ENCODE measurements around the gene NR6A1.

Gene NR6A1

DNA sequence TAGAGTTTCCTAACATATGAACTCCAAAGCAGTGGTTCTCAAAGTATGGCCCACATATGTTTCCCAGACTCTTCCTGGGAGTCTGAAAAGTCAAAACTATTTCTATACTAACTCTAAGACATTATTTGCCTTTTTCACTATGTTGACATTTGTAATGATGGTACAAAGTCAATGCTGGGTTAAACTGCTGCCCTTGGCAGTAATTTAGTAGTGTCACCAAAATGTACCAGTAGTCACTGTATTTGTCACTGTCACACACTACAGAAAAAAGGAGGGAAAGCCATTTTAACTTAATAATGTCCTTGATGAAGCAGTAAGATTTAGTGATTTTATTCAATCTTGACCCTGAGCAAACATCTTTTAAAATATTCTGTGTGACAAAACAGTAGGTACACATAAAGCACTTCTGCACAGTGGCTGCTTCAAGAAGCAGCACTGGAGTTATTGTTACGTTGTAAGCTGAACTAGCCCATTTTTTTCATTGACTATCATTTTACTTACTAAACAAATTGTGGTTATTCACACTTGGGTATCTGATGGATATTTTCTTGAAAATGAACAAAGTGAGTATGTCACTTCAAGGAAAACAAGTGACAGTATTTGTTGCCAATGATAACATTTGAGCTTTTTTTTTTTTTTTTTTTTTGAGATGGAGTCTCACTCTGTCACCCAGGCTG, 90.3 kb downstream of the NR6A1 start:
- Histone ChIP-seq H3K9me3 (ENCODE audit: control insufficient read depth, insufficient read depth, low read depth, low read length) (no peaks in the 10 kb centered on the region), H3K36me3 (ENCODE audit: control insufficient read depth, insufficient read depth, low read length) (peaks cover 5% of the 10 kb centered on the region; the same call in 1 of the 2 replicates), H3K4me3 (ENCODE audit: low read depth, low read length) (no peak overlapping the region), H3K9ac (ENCODE audit: low read length) (no peak overlapping the region), H3K4me1 (ENCODE audit: control insufficient read depth, insufficient read depth, low read length) (no peaks in the 10 kb centered on the region), H3K27me3 (ENCODE audit: control insufficient read depth, insufficient read depth, low read length) (no peaks in the 10 kb centered on the region), H3K27ac (ENCODE audit: low read depth, low read length) (no peak overlapping the region)

GRCh38 chr9:124680049-124680448, 91.1 kb downstream of the NR6A1 start:
- Histone ChIP-seq H3K4me3 (ENCODE audit: low read depth, low read length) (no peak overlapping the region), H3K27ac (ENCODE audit: low read depth, low read length) (no peak overlapping the region), H3K9me3 (ENCODE audit: control insufficient read depth, insufficient read depth, low read depth, low read length) (no peaks in the 10 kb centered on the region), H3K27me3 (ENCODE audit: control insufficient read depth, insufficient read depth, low read length) (no peaks in the 10 kb centered on the region), H3K36me3 (ENCODE audit: control insufficient read depth, insufficient read depth, low read length) (peaks cover 5% of the 10 kb centered on the region; the same call in 1 of the 2 replicates), H3K4me1 (ENCODE audit: control insufficient read depth, insufficient read depth, low read length) (no peaks in the 10 kb centered on the region), H3K9ac (ENCODE audit: low read length) (no peak overlapping the region)

DNA sequence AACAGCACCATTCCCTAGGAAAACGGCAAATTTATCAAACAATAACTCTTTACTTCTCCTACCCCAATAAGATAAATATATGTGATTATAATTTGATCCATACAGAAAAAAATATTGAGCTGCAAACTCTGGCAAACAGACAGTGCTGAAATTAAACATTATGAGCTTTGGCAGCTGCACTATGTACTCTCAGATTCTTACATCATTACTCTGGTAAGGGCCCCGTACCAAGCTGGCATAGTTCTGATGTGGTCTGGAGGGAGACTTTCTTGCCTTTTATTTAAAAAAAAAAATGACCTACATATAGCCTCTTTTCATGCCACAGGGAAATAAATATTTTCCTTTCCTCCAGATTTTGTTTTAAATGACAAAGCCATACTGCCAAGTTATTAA, 95.0 kb downstream of the NR6A1 start:
- Histone ChIP-seq H3K27me3 (ENCODE audit: control insufficient read depth, insufficient read depth, low read length) (no peaks in the 10 kb centered on the region), H3K36me3 (ENCODE audit: control insufficient read depth, insufficient read depth, low read length) (no peaks in the 10 kb centered on the region), H3K27ac (ENCODE audit: low read depth, low read length) (no peak overlapping the region), H3K9ac (ENCODE audit: low read length) (no peak overlapping the region), H3K4me1 (ENCODE audit: control insufficient read depth, insufficient read depth, low read length) (no peaks in the 10 kb centered on the region), H3K4me3 (ENCODE audit: low read depth, low read length) (no peak overlapping the region), H3K9me3 (ENCODE audit: control insufficient read depth, insufficient read depth, low read depth, low read length) (no peaks in the 10 kb centered on the region)

DNA sequence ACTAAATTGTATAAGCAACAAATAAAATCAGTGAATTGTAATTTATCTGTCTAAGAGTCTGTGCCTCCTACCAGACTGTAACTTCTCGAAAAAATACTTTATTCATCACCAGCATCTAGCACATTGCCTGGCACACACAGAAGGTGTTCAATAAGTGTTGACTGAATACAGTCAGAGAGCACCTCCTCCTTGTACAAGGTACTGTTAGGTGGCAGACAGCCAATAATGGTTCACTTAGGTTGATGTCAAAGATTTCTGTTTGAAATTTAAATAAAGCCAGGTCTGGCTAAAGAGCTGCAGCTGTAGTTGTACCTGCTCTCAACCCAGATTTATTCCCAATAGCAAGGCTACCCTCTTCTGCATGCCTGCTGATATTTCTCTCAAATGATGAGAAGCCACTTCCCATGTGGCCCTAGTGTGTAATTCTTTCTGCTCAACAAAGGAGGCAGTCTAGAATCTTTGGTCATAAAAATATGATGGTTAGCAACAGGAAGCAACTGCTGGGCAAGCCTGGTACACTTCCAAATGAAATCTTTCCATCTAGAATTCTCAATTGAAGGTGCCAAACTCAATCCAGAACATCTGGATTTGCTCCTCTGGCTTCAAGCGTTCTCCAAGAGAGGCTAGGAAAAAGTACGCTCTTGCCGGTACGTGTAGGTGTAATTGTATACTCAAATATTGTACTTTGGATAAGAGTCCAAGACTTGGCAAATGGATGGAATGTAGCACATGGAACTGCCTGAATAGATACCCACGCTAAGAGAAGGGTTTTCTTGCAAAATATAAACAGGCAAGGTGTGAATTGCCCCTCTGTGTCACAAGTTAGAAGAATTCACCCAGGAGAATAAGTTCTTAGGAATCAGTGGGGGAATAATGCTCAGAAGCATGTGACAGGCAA, 95.6 kb downstream of the NR6A1 start:
- Histone ChIP-seq H3K4me1 (ENCODE audit: control insufficient read depth, insufficient read depth, low read length) (no peaks in the 10 kb centered on the region), H3K9me3 (ENCODE audit: control insufficient read depth, insufficient read depth, low read depth, low read length) (no peaks in the 10 kb centered on the region), H3K27ac (ENCODE audit: low read depth, low read length) (no peak overlapping the region), H3K27me3 (ENCODE audit: control insufficient read depth, insufficient read depth, low read length) (no peaks in the 10 kb centered on the region), H3K9ac (ENCODE audit: low read length) (no peak overlapping the region), H3K4me3 (ENCODE audit: low read depth, low read length) (no peak overlapping the region), H3K36me3 (ENCODE audit: control insufficient read depth, insufficient read depth, low read length) (no peaks in the 10 kb centered on the region)

GRCh38 chr9:124674651-124675050, 96.5 kb downstream of the NR6A1 start:
- Histone ChIP-seq H3K36me3 (ENCODE audit: control insufficient read depth, insufficient read depth, low read length) (no peaks in the 10 kb centered on the region), H3K9ac (ENCODE audit: low read length) (no peak overlapping the region), H3K4me3 (ENCODE audit: low read depth, low read length) (no peak overlapping the region), H3K27me3 (ENCODE audit: control insufficient read depth, insufficient read depth, low read length) (no peaks in the 10 kb centered on the region), H3K9me3 (ENCODE audit: control insufficient read depth, insufficient read depth, low read depth, low read length) (no peaks in the 10 kb centered on the region), H3K27ac (ENCODE audit: low read depth, low read length) (no peak overlapping the region), H3K4me1 (ENCODE audit: control insufficient read depth, insufficient read depth, low read length) (no peaks in the 10 kb centered on the region)

DNA sequence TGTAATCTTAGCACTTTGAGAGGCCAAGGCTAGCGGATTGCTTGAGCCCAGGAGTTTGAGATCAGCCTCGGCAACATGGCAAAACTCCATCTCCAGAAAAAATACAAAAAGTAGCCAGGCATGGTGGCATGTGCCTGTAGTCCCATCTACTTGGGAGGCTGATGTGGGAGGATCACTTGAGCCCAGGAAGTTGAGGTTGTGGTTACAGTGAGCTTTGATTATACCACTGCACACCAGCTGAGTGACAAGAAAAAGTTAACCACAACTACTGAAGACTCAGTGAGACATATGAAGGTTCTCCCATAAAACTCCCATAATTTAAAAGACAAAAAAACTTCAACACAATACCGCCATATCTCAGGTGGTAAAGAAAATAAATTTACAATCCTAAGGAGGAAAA, 98.0 kb downstream of the NR6A1 start:
- H3K36me3 ChIP-seq (ENCODE audit: control insufficient read depth, insufficient read depth, low read length) = no peaks in the 10 kb centered on the region
- no peak overlapping the region for H3K4me3 ChIP-seq (ENCODE audit: low read depth, low read length)
- no peak overlapping the region for H3K9ac ChIP-seq (ENCODE audit: low read length)

GRCh38 chr9:124671861-124672260, 99.2 kb downstream of the NR6A1 start:
- Histone ChIP-seq H3K27me3 (ENCODE audit: control insufficient read depth, insufficient read depth, low read length) (no peaks in the 10 kb centered on the region), H3K27ac (ENCODE audit: low read depth, low read length) (no peak overlapping the region), H3K4me3 (ENCODE audit: low read depth, low read length) (no peak overlapping the region), H3K9me3 (ENCODE audit: control insufficient read depth, insufficient read depth, low read depth, low read length) (no peaks in the 10 kb centered on the region), H3K36me3 (ENCODE audit: control insufficient read depth, insufficient read depth, low read length) (no peaks in the 10 kb centered on the region), H3K9ac (ENCODE audit: low read length) (no peak overlapping the region), H3K4me1 (ENCODE audit: control insufficient read depth, insufficient read depth, low read length) (no peaks in the 10 kb centered on the region)

More for the DNA sequence above, 98.0 kb downstream of the NR6A1 start:
- Histone ChIP-seq H3K4me1 (ENCODE audit: control insufficient read depth, insufficient read depth, low read length) (no peaks in the 10 kb centered on the region), H3K9me3 (ENCODE audit: control insufficient read depth, insufficient read depth, low read depth, low read length) (no peaks in the 10 kb centered on the region), H3K27ac (ENCODE audit: low read depth, low read length) (no peak overlapping the region), H3K27me3 (ENCODE audit: control insufficient read depth, insufficient read depth, low read length) (no peaks in the 10 kb centered on the region)

GRCh38 chr9:124666642-124667041, 104.5 kb downstream of the NR6A1 start:
- no peaks in the 10 kb centered on the region for H3K27me3 ChIP-seq (ENCODE audit: control insufficient read depth, insufficient read depth, low read length)
- no peak overlapping the region for H3K9ac ChIP-seq (ENCODE audit: low read length)
- no peak overlapping the region for H3K27ac ChIP-seq (ENCODE audit: low read depth, low read length)
- no peak overlapping the region for H3K4me3 ChIP-seq (ENCODE audit: low read depth, low read length)
- 0 out of 2 replicates have a peak, but pooled peaks cover 3% of the 10 kb centered on the region for H3K4me1 ChIP-seq (ENCODE audit: control insufficient read depth, insufficient read depth, low read length)
- H3K36me3 ChIP-seq (ENCODE audit: control insufficient read depth, insufficient read depth, low read length) = no peaks in the 10 kb centered on the region
- H3K9me3 ChIP-seq (ENCODE audit: control insufficient read depth, insufficient read depth, low read depth, low read length) = no peaks in the 10 kb centered on the region

DNA sequence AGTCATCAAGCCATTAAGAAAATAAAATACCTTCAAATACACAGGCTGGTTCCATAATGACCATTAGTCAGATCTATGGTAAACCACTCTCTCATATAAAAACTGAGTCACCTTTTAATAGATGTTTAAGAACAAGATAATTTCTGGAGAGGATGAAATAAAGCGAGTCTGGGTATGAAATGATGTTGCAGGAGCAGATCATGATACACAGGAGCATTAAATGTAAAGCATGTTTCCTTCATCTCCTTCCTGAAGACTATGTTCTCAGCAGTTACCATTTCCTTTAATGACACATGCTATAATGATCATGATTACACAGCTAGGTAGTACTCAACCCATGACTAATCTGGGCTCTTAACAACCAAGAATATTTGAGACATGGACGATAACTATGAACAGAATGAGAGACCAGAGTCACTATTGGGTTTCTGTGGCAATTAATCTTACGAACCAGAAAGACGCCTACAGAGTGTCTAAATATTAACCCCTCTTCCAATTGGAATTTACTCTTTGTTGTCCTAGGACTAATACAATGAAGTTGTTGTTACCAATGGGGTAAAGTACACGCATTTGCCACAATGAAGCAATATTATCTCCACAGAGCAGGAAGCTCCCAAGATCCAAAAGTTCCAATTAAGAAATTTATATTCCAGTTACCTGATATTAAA, 105.6 kb downstream of the NR6A1 start:
- Histone ChIP-seq H3K4me3 (ENCODE audit: low read depth, low read length) (no peak overlapping the region), H3K4me1 (ENCODE audit: control insufficient read depth, insufficient read depth, low read length) (peaks cover 5% of the 10 kb centered on the region), H3K27me3 (ENCODE audit: control insufficient read depth, insufficient read depth, low read length) (no peaks in the 10 kb centered on the region), H3K27ac (ENCODE audit: low read depth, low read length) (no peak overlapping the region), H3K36me3 (ENCODE audit: control insufficient read depth, insufficient read depth, low read length) (no peaks in the 10 kb centered on the region), H3K9me3 (ENCODE audit: control insufficient read depth, insufficient read depth, low read depth, low read length) (no peaks in the 10 kb centered on the region), H3K9ac (ENCODE audit: low read length) (no peak overlapping the region)

DNA sequence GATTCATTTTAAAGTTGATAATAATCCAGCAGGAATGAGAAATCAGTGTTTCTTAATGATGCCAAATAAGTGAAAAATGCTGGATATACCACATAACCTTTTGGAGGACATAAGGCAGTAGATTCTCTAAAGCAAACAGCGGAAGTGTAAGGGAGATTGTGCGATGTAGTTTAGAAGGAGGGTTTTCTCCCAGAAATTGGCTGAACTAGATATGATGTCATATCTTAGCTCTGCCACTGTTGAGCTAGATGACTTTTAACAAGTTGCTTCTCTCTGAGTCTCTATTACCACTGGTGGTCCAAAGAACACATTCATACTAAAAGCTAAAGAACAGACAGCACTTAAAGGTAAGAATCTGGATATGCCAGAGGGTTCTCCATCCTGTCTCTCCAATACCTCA, 107.0 kb downstream of the NR6A1 start:
- H3K4me3 ChIP-seq (ENCODE audit: low read depth, low read length) = no peak overlapping the region
- no peak overlapping the region for H3K27ac ChIP-seq (ENCODE audit: low read depth, low read length)
- no peak overlapping the region for H3K9ac ChIP-seq (ENCODE audit: low read length)
- no peaks in the 10 kb centered on the region for H3K27me3 ChIP-seq (ENCODE audit: control insufficient read depth, insufficient read depth, low read length)
- no peaks in the 10 kb centered on the region for H3K9me3 ChIP-seq (ENCODE audit: control insufficient read depth, insufficient read depth, low read depth, low read length)
- H3K4me1 ChIP-seq (ENCODE audit: control insufficient read depth, insufficient read depth, low read length) = peaks cover 15% of the 10 kb centered on the region
- H3K36me3 ChIP-seq (ENCODE audit: control insufficient read depth, insufficient read depth, low read length) = no peaks in the 10 kb centered on the region
